Duodenal mucosa (tissue), 2 donors: ENCODE data around the gene TMEM178B.
"Not testable (repeated sequence)": the region's sequence is repeated elsewhere in the genome, so short reads cannot be mapped to it uniquely, and the experiment has no call there.

Experiments used
- H3K27ac ChIP-seq: one replicate; pipeline ENCODE4 v1.7.0; 2013; ENCODE audit warnings: low read depth, low read length
- H3K27me3 ChIP-seq, 2 donors: one replicate each; pipeline ENCODE4 v1.7.0; 2013; ENCODE audit warnings: low read length in 2 of 2, control low read depth in 1 of 2; ENCODE audit not compliant: insufficient read depth in 2 of 2, control insufficient read depth in 1 of 2
- H3K36me3 ChIP-seq, 2 donors: one replicate each; pipeline ENCODE4 v1.7.0; 2013; ENCODE audit warnings: low read length in 2 of 2, control low read depth in 1 of 2; ENCODE audit not compliant: insufficient read depth in 2 of 2, control insufficient read depth in 1 of 2
- H3K4me1 ChIP-seq, 2 donors: one replicate each; pipeline ENCODE4 v1.7.0; 2013; ENCODE audit warnings: low read length in 2 of 2, control low read depth in 1 of 2; ENCODE audit not compliant: insufficient read depth in 2 of 2, control insufficient read depth in 1 of 2
- H3K4me3 ChIP-seq, 2 donors: one replicate each; pipeline ENCODE4 v1.7.0; 2013; ENCODE audit warnings: low read length in 2 of 2, low read depth in 1 of 2
- H3K9ac ChIP-seq, 2 donors: one replicate each; pipeline ENCODE4 v1.7.0; 2013; ENCODE audit warnings: low read length in 2 of 2, low read depth in 1 of 2
- H3K9me3 ChIP-seq, 2 donors: one replicate each; pipeline ENCODE4 v1.7.0; 2013; ENCODE audit warnings: low read length in 2 of 2, control low read depth in 1 of 2; ENCODE audit not compliant: control insufficient read depth in 1 of 2

The TMEM178B gene

DNA sequence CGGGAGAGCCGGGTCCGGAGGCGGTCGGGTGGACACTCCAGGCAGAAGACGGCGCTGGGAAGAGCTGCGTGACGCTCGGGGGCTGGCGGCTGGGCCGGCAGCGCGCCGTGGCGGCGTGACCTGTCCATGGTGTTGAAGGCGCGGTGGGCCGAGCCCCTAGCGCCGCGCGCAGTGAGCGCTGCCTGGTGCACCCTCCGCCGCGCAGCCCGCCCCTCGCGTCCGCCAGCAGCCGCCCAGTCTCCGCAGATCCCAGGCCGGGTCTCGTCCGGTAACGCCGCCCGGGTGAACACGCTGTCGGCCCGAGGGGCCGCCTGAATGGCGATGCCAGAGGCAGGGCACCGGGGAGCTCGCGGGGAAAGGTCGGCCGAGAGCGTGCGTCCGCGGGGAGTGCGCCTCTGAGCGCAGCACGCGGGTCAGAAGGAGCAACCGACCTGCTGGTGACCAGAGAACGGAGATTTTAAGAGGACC, 657 bp upstream of the TMEM178B start:
- Histone ChIP-seq H3K27me3 (peaks cover 62 to 65% of the 10 kb centered on the region in 2 donors), H3K4me1 (peaks cover 14 to 20% of the 10 kb centered on the region in 2 donors), H3K9me3 (no peaks in the 10 kb centered on the region), H3K4me3 (peak overlapping the region; percentile 40 to 47), H3K27ac (no peak overlapping the region), H3K9ac (no peak overlapping the region), H3K36me3 (no peaks in the 10 kb centered on the region)

DNA sequence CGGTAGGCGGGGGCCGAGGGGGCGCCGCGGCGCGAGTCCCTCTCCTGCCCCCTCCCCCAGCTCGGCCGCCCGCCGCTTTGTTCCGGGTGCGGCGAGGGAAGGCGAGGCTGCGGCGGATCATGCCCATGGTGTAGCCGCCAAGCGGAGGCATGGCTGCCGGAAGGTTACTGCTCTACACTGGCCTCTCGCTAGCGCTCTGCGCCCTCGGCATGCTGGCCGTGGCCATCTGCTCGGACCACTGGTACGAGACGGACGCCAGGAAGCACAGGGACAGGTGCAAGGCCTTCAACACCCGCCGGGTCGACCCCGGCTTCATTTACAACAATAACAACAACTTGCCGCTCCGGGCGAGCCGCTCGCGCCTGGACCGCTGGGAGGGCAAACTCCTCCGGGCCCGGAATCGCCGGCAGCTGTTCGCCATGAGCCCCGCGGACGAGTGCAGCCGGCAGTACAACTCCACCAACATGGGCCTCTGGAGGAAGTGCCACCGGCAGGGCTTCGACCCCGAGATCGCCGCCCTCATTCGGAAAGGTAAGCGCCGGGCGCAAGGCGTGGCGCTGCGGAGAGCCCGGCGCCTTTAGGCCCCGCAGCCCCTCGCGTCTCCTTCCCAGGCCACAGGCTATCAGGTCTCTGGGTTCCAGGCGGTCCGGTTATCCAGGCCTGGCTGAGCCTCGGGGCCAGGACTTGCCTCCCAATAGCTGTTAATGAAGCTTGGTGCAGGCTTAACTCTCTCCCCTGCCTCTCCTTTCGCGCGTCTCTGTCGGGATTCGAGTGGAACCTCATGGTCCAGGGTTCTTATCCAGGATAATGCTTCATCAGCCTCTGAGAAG, 513 bp downstream of the TMEM178B start:
- no peak overlapping the region for H3K9ac ChIP-seq
- H3K9me3 ChIP-seq: no peaks in the 10 kb centered on the region
- H3K27me3 ChIP-seq: peaks cover 65 to 66% of the 10 kb centered on the region in 2 donors
- peaks cover 14 to 20% of the 10 kb centered on the region in 2 donors for H3K4me1 ChIP-seq
- no peak overlapping the region for H3K27ac ChIP-seq
- no peaks in the 10 kb centered on the region for H3K36me3 ChIP-seq
- peak overlapping the region; percentile 60 to 66 for H3K4me3 ChIP-seq

DNA sequence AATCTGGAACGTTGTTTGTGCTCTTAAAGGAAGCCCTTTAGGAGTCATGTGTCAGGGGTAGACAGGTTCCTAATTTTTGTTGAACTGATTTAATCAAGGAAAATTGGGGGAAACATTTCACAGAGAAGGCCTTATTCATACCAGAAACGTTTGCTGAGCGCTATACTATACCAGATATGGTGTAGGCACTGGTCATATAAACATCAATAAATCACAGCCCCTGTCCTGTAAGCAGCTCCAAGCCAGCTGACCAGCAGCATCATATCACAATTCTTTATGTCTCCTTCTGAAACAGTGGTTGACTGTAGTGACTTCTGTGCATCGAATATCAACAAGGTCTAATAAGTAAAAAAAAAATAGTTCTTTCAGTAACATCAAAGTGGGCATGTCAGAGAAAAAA, 1.1 kb downstream of the TMEM178B start:
- no peaks in the 10 kb centered on the region for H3K9me3 ChIP-seq
- H3K4me1 ChIP-seq: peaks cover 14 to 20% of the 10 kb centered on the region in 2 donors
- no peak overlapping the region for H3K9ac ChIP-seq
- H3K27ac ChIP-seq: no peak overlapping the region
- peak overlapping the region; percentile 60 to 66 for H3K4me3 ChIP-seq
- no peaks in the 10 kb centered on the region for H3K36me3 ChIP-seq
- peaks cover 59 to 64% of the 10 kb centered on the region in 2 donors for H3K27me3 ChIP-seq

DNA sequence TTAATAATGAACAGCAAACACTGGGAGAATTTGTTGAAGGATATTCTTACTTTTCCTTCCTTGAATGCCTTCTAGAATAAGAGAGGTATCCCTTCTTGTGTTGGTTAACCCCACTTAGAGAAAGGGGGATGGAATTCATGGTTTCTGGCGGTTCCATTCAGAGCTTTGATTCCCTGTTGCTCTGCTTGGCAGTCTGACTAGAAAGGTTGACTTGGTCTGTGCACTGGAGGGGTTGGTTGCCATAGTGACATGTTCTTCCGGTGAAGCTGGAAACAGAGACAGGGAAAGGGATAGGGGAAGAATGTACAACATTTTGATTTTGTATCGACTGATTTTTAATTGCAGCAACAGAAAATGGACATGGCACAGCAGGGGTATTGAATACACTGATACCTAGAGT, 2.5 kb downstream of the TMEM178B start:
- H3K4me3 ChIP-seq: no peak overlapping the region
- peaks cover 11 to 17% of the 10 kb centered on the region in 2 donors for H3K4me1 ChIP-seq
- H3K9ac ChIP-seq: no peak overlapping the region
- H3K36me3 ChIP-seq: no peaks in the 10 kb centered on the region
- no peaks in the 10 kb centered on the region for H3K9me3 ChIP-seq
- no peak overlapping the region for H3K27ac ChIP-seq
- H3K27me3 ChIP-seq: peaks cover 45 to 51% of the 10 kb centered on the region in 2 donors

DNA sequence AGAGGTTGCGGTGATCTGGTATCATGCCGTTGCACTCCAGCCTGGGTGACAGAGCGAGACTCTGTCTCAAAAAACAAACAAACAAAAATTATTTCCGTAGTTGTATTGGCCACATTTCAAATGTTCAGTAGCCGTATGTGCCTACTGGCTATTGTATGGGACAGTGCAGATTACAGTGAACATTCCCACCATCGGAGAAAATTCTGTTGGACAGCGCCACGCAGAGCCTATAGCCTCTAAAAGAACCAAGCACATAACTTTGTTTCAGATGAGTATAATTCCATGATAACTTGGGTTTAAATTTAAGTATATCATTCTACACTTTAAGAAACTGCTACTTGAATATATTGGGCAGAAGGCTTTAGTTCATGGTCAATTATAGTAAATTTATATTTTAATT, 5.4 kb downstream of the TMEM178B start:
- Histone ChIP-seq H3K27me3 (peaks cover 32% of the 10 kb centered on the region in 2 donors), H3K9me3 (no peaks in the 10 kb centered on the region), H3K4me3 (no peak overlapping the region), H3K27ac (no peak overlapping the region), H3K9ac (no peak overlapping the region), H3K4me1 (no peaks in the 10 kb centered on the region), H3K36me3 (no peaks in the 10 kb centered on the region)

DNA sequence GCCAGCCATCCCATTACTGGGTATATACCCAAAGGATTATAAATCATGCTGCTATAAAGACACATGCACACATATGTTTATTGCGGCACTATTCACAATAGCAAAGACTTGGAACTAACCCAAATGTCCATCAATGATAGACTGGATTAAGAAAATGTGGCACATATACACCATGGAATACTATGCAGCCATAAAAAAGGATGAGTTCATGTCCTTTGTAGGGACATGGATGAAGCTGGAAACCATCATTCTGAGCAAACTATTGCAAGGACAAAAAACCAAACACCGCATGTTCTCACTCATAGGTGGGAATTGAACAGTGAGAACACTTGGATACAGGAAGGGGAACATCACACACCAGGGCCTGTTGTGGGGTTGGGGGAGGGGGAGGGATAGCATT, 15.6 kb downstream of the TMEM178B start:
- H3K4me1 ChIP-seq, H3K9me3 ChIP-seq, H3K27ac ChIP-seq, H3K9ac ChIP-seq, H3K4me3 ChIP-seq, H3K27me3 ChIP-seq, H3K36me3 ChIP-seq: not testable (repeated sequence)

DNA sequence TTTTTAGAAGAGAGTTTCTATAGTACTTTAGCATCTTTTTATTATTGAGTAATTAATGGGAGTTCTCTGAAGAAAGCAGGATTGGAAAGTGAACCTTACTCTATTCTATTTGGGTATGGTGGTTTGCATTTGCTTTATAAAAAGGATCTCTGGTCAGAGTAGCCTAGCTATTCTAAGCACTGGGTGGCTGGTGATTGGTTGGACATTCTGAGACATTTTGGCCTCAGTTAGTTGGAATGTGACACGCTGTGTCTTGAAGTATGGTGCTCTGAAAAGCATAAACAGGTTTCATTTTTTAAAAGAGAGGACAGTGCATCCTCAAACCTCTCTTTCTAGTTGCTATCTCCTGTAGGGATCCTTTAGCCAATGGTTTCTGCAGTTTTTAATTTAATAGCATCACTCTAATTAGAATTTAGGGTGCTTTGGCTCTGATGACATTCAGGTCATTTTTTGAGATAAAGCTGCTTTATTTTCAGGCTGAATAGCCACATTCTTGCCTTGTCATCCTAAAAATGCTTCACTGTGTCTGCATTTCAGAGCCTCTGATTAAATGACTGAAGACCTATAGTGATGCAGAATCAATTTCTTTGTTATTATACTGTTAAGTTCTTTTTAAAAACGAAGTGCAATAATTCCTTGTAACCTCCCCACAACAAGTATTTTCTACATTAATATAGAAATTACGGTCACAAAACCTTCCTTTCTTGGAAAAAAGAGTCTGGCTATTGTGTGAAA, 20.6 kb downstream of the TMEM178B start:
- peaks cover 0 to 2% of the 10 kb centered on the region in 2 donors for H3K27me3 ChIP-seq
- H3K9ac ChIP-seq: no peak overlapping the region
- no peak overlapping the region for H3K4me3 ChIP-seq
- no peak overlapping the region for H3K27ac ChIP-seq
- no peaks in the 10 kb centered on the region for H3K36me3 ChIP-seq
- no peaks in the 10 kb centered on the region for H3K4me1 ChIP-seq
- no peaks in the 10 kb centered on the region for H3K9me3 ChIP-seq

DNA sequence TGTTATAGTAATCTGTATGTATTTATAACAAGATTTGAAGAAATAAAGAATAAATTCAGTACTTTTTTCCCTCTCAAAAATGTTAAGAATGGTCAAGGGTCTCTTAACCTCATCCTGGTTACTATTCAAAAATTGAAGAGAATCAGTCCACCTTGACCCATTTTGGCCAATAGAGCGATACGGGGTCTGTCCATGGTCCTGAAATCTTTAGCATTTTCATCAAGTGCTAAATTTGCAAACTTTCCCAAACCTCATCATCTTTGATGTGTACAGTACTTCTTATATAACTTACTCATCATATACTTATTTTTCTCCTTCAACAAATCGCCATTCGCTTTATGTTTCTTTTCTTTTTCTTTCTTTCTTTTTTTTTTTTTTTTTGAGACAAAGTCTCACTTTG, 23.6 kb downstream of the TMEM178B start:
- no peak overlapping the region for H3K9ac ChIP-seq
- H3K27me3 ChIP-seq: peaks cover 0 to 2% of the 10 kb centered on the region in 2 donors
- H3K36me3 ChIP-seq: no peaks in the 10 kb centered on the region
- H3K27ac ChIP-seq: no peak overlapping the region
- no peaks in the 10 kb centered on the region for H3K9me3 ChIP-seq
- H3K4me1 ChIP-seq: no peaks in the 10 kb centered on the region
- no peak overlapping the region for H3K4me3 ChIP-seq

DNA sequence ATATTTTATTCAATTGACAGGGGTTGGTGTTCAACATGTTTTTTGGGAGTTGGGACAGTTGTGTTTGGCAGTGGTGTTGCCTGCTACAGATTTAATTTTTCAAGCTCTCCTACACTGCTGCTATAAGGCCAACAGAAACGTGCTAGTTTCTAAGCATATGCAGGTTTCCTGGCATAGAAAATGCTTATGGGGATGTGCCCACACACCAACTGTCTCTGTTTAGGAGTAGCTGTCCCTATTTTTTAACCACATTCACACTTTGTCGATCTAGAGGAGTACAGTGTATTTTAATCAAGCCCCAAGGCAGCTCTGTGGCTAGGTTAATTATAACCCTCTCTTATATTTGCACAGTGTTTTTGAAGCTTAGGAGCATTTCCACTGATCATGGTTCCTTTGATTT, 28.6 kb downstream of the TMEM178B start:
- Histone ChIP-seq H3K4me1 (no peaks in the 10 kb centered on the region), H3K9me3 (no peaks in the 10 kb centered on the region), H3K36me3 (no peaks in the 10 kb centered on the region), H3K27ac (no peak overlapping the region), H3K4me3 (no peak overlapping the region), H3K9ac (no peak overlapping the region), H3K27me3 (no peaks in the 10 kb centered on the region)

DNA sequence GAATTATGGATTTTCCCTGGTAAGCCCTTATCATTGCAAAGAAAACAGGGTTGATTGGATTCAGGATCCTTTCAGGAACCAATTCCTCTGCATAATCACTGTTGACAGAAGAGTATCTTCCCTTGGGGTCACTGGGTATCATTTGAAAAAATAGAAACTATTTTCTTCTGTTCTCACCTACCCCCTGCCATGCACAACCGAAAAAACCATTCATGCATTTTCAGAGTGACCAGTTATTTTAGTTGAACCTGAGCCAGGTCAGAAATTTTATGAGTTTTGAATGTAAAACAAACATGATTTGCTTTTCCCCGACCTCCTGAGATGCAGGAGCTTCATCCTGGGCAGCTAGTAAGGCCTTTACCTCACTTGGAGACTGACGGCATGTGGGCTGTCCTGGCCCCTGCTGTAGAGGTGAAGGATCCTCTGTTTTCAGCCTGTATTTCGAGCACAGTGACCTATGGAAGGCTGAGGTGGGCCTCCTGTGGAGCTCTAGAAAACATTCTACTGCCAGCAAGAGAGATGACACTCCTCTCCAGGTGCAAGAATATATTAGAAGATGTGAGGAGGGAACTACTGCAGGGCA, 30.1 kb downstream of the TMEM178B start:
- Histone ChIP-seq H3K27me3 (no peaks in the 10 kb centered on the region), H3K36me3 (no peaks in the 10 kb centered on the region), H3K9ac (no peak overlapping the region), H3K27ac (no peak overlapping the region), H3K4me1 (no peaks in the 10 kb centered on the region), H3K4me3 (no peak overlapping the region), H3K9me3 (no peaks in the 10 kb centered on the region)
